HG03159 (cell line): Measurements from ENCODE around the gene ASS1.
"Not testable (repeated sequence)": the region's sequence is repeated elsewhere in the genome, so short reads cannot be mapped to it uniquely, and the experiment has no call there.

Source experiments
- ATAC-seq: cut with Tn5 transposase; IDR thresholded peaks from one replicate; pipeline ENCODE4 v1.9.1; 2021; ENCODE audit warnings: mild to moderate bottlenecking, moderate library complexity; ENCODE audit not compliant: unreplicated experiment

ASS1 gene

GRCh38 chr9:130444565-130445221 is at the start of gene ASS1:
Gene ASS1 (plus strand): TSS chr9:130444961. CDS start chr9:130452229, 7,268 bp downstream.
- no peak for ATAC-seq

DNA sequence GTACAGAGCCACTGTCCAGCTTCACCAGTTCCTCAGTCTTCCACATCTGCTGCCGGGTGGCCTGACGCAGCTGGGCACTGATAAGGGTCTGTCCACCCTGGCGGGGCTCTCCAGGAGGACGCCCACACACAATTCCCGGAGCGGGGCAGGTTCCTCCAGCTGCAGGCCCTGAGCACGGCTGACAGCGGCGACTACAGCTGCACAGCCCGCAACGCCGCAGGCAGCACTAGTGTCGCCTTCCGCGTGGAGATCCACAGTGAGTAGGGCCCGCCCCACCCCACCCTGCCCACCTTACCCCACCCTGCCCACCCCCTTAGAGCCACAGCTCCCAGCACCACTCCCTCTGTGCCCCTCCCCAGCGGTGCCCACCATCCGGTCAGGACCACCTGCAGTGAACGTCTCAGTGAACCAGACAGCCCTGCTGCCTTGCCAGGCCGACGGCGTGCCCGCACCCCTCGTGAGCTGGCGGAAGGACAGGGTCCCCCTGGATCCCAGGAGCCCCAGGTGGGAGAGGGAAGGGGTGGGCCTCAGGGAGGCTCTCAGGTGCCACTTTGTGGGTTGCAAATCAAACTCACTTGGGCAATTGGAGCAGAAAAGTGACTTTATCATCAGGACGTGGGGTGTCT is 48.8 kb upstream of the ASS1 start:
- no peak for ATAC-seq

GRCh38 chr9:130396581-130396980 is 48.2 kb upstream of the ASS1 start:
- no peak for ATAC-seq

DNA sequence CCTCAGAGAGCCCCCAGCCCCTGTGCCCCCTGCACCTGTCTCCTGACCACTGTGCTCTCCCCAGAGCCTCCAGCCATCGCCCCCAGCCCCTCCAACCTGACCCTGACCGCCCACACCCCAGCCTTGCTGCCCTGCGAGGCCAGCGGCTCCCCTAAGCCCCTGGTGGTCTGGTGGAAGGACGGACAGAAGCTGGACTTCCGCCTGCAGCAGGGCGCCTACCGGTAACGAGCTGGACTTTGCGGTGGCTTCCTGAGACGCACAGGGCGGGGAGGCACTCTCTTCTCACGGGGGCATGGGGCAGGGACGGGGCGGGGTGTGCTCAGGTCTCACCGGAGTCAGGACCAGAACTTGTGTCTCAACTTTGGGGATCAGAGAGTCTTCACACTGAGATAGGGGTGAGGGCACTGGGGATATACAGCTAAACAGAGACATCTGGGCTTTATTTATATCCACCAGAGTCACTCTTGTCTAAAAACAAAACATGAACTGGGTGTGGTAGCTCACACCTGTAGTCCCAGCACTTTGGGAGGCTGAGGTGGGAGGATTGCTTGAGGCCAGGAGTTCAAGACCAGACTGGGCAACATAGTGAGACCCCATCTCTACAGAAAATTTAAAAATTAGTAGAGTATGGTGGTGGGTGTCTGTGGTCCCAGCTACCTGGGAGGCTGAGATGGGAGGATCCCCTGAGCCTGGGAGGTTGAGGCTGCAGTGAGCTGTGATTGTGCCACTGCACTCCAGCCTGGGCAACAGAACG is 46.1 kb upstream of the ASS1 start:
- ATAC-seq: no peak

DNA sequence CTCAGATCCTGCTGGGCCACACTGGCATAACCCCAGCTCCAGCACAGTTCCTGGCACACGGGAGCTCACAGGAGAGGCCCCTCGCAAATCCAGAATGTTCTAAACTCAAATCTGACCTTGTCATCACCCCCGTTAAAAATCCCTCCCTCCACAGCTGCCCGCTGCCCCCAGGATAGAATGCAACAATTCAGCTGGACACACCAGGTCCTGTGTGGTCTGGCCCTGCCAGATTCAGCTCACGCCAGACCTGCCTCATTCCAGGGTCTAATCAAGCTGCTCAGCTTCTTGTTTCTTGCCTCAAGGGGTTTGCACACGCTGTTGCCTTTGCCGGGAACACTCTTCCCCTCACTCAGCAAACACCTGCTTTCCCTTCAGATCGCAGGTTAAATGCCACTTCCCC is 45.0 kb upstream of the ASS1 start:
- ATAC-seq: no peak

- ATAC-seq: no peak
Measured at GRCh38 chr9:130400870-130401269, 43.9 kb upstream of the ASS1 start.

DNA sequence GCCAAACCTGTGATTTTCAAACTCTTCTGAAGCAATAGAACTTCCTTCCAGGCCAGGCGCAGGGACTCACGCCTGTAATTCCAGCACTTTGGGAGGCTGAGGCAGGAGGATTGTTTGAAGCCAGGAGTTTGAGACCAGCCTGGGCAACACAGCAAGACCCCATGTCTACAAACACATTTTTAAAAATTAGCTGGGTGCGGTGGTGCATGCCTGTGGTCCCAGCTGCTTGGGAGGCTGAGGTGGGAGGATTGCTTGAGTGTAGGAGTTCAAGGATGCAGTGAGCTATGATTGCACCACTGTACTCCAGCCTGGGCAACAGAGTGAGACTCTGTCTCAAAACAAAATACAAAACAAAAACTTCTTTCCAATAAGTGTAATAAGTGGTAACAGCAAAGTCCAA is 43.0 kb upstream of the ASS1 start:
- not testable (repeated sequence) for ATAC-seq

DNA sequence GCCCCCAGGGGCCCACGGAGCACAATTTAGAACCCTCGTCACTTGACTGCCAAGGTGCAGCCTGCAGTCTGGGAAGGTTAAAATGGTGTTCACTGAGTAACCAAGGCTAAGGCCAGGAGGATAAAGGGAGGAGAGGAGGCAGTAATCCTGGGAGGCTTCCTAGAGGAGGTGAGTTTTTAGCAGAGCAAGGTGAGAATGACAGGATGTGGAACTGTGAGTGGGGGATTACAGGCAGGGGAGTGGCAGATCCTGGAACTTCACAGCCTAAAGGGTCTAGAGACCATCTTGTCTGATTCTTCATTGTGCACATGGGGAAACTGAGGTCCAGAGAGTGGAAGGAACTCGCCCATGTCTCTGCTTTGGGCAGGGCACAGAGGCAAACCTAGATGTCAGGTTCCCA is 42.5 kb upstream of the ASS1 start:
- ATAC-seq: no peak

DNA sequence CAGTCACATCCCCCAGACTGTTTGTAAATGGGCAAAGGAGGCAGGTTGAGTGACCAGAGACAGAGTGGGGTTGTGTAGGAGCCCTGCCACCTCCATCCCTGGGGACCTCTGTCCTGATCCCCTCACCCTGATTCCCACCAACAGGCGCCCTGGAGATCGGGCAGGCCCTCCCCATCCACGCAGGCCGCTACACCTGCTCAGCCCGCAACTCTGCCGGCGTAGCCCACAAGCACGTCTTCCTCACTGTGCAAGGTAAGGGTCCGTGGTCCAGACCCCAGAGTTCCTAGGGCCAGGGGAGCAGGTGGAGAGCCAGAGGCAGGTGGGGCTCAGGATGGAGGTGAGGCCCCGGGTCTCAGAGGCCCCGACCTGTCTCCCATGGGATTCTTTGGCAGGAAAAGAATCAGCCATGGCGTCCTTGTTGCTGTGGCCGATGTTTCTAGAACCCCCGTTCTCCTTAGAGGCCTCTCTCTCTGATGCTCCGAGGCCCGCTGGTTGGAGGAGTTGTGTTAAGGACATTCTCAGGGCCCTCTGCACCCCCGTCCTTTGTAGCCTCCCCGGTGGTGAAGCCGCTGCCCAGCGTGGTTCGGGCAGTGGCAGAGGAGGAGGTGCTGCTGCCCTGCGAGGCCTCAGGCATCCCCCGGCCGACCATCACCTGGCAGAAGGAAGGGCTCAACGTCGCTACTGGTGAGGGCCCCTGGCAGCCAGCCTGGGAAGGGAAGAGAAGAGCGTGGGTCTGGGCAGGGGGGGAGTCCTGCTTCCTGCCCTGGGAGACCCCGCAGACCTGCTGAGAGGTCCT is 41.9 kb upstream of the ASS1 start:
- no peak for ATAC-seq

GRCh38 chr9:130405657-130406257 is 39.0 kb upstream of the ASS1 start:
- ATAC-seq: no peak

GRCh38 chr9:130406278-130406895 is 38.4 kb upstream of the ASS1 start:
- no peak for ATAC-seq

GRCh38 chr9:130407916-130408663 is 36.7 kb upstream of the ASS1 start:
- ATAC-seq: no peak

DNA sequence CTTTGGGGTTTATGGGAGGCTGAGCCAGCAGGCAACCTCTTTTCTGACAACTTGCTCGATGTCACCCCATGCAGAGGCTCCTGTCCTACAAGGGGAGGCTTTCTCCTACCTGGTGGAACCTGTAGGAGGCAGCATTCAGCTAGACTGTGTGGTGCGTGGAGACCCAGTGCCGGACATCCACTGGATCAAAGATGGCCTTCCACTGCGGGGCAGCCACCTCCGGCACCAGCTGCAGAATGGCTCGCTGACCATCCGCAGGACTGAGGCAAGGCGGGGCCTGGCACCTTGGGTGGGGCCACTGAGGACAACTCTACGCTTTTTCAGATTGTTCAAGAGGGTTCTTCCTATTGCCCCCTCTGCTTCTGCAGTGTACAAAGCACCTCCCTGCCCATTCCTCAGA is 36.1 kb upstream of the ASS1 start:
- no peak for ATAC-seq

GRCh38 chr9:130409246-130409645 is 35.5 kb upstream of the ASS1 start:
- no peak for ATAC-seq

DNA sequence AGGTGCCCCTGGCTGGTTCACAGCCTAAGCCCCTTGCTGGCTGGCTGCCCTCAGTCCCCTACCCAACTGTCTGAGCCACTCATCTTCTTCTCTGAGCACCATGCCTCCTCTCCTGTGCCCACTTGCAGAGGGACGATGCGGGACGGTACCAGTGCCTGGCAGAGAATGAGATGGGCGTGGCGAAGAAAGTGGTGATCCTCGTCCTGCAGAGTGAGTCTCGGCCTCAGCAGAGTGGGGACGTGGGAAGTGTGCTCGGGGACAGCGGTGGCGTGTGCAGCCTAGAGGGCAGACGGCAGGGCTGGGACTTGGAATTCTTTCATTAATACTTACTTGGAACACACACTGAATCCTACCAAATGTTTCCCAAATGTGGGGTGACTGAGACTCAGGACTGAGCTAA is 34.3 kb upstream of the ASS1 start:
- ATAC-seq: no peak

DNA sequence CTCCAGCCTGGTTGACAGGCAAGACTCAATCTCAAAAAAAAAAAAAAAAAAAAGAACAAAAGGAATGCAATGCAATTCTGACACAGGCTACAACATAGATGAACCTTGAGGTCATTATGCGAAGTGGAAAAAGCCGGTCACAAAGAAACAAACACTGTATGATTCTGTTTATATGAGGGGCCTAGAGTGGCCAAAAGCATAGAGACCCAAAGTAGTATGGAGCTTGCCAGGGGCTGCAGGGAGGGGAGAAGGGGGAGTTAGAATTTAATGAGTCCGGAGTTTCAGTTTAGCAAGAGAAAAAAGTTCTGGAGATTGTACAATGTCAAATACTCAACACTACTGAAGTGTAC is 33.2 kb upstream of the ASS1 start:
- no peak for ATAC-seq

DNA sequence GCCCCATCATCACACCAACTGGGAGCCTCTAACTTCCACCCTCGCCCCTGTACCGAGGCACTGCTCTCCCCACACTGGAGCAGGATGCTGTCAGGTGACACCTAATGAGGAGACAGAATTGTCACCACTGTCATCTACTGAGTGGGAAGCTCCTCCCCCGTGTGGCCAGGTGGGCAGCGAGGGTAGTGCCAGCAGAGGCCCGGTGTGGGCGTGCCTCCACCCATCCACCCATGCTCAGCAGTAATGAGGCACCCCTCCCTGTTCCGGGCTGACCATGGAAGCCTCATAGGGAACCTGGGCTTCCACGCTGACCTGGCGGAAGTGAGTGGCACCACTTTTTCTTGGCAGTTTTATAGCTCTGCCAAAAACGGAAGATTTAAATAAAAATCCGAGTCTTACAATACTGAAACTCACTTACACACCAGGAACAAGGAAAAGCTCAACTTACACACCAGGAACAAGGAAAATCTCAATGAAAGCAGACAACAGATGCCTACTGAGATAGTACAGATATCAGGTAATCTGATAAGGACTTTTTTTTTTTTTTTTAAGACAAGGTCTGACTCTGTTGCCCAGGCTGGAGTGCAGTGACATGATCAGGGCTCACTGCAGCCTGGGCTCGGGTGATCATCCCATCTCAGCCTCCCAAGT is 30.6 kb upstream of the ASS1 start:
- no peak for ATAC-seq

DNA sequence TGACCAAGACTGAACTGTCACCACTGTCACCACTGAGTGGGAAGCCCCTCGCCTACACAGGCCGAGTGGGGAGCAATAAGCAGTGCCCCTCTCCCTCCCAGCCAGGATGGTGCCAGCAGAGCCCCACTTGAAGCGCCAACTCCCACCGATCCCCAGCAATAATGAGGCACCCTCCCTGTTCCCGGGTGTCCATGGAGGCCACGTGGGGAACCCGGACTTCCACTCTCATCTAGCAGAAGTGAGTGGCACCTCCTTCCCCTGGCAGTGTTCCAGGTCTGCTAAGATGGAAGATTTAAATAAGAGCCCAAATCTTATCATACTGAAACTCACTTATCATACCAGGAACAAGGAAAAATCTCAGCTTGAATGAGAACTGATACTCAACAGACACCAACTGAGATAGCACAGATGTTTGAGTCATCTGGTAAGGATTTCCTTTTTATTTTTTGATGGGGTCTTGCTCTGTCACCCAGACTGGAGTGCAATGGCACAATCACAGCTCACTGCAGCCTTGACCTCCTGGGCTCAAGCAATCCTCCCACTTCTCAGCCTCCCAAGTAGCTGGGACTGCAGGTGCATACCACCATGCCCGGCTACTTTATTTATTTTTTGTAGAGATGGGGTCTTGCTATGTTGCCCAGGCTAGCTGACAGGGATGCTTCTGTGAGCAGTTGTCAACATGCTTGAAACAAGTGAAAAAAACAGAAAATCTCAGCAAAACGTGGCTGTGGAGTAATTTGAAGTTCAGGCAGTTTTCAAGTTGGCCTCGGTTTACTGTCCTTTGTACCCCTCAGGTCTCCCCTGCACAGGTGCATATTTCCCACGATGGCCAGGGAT is 29.6 kb upstream of the ASS1 start:
- no peak for ATAC-seq

DNA sequence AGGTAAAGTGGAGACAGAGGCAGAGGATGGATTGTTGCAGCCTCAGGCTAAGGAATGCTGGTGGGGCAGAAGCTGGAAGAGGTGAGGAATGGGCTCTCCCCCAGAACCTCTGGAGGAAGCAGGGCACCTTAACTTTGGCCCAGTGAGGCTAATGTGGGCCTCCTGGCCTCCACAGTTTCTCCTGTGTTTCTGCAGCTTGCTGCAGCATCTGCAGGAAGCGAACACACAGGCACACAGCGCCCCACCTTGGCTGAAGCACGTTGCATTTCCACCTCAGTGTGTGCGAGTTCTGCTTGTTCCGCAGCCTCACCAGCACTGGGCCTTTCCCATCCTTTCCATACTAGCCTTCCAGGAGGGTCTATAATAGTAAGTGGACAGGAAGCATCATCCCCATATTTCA is 27.2 kb upstream of the ASS1 start:
- ATAC-seq: no peak
